Keratinocyte (primary cell): Measurements from ENCODE around the gene STARD5. TPM values are rescaled to one million over a fixed set of nuclear protein-coding genes. Genes with fewer than 3 reads are reported as not detected.

Experiments used
- DNase-seq: peaks from one replicate; pipeline ENCODE4 v3.0.0-alpha.2; 2011; ENCODE audit warnings: low read depth, missing footprints, low spot score
- FAIRE-seq: peaks from 2 replicates; lab custom pipeline; 2011; peaks lifted over from hg19 to GRCh38; lab: Jason Lieb, UNC
- H2AFZ ChIP-seq: 2 replicates; pipeline ENCODE4 v1.6.0; 2012; ENCODE audit warnings: low read length, control low read depth, inconsistent platforms; ENCODE audit not compliant: control insufficient read depth
- H3K27ac ChIP-seq: 2 replicates; pipeline ENCODE4 v1.5.1; 2011; ENCODE audit warnings: low read length; ENCODE audit not compliant: control insufficient read depth, insufficient read depth
- H3K27me3 ChIP-seq: 3 replicates; pipeline ENCODE4 v1.6.0; 2011; ENCODE audit warnings: low read length; ENCODE audit not compliant: control insufficient read depth, insufficient read depth; ENCODE audit errors: extremely low read depth
- H3K36me3 ChIP-seq, 2 experiments: 2 replicates in 1 of 2; 3 replicates in 1 of 2; pipeline ENCODE4 v1.5.1; 2011; ENCODE audit warnings: low read length in 2 of 2, mild to moderate bottlenecking in 1 of 2; ENCODE audit not compliant: control insufficient read depth in 2 of 2, insufficient read depth in 2 of 2; ENCODE audit errors: extremely low read depth in 1 of 2
- H3K4me1 ChIP-seq: 3 replicates; pipeline ENCODE4 v1.5.1; 2011; ENCODE audit warnings: low read length; ENCODE audit not compliant: control insufficient read depth, insufficient read depth; ENCODE audit errors: extremely low read depth
- H3K4me2 ChIP-seq: 3 replicates; pipeline ENCODE4 v1.6.0; 2011; ENCODE audit warnings: low read depth, low read length; ENCODE audit not compliant: control insufficient read depth, insufficient read depth; ENCODE audit errors: extremely low read depth
- H3K4me3 ChIP-seq, 3 experiments: fragments of 200-600 bp in 1 of 3; sonication (generic) in 1 of 3; 2 replicates in 2 of 3; 3 replicates in 1 of 3; pipeline ENCODE4 v1.5.1; 2011 to 2016; ENCODE audit warnings: low read length in 3 of 3, mild to moderate bottlenecking in 3 of 3, control low read depth in 2 of 3, inconsistent platforms in 1 of 3, low read depth in 1 of 3, mixed read lengths in 1 of 3, mixed run types in 1 of 3, moderate library complexity in 1 of 3; ENCODE audit not compliant: control insufficient read depth in 2 of 3, insufficient read depth in 2 of 3; ENCODE audit errors: extremely low read depth in 1 of 3
- H3K79me2 ChIP-seq: 2 replicates; pipeline ENCODE4 v1.6.0; 2012; ENCODE audit warnings: low read length; ENCODE audit not compliant: control insufficient read depth, insufficient read depth
- H3K9ac ChIP-seq: 3 replicates; pipeline ENCODE4 v1.6.0; 2011; ENCODE audit warnings: low read length; ENCODE audit not compliant: control insufficient read depth, insufficient read depth; ENCODE audit errors: extremely low read depth
- H3K9me1 ChIP-seq: 3 replicates; pipeline ENCODE4 v1.6.0; 2011; ENCODE audit warnings: low read length; ENCODE audit not compliant: control insufficient read depth, insufficient read depth; ENCODE audit errors: extremely low read depth
- H3K9me3 ChIP-seq: 2 replicates; pipeline ENCODE4 v1.5.1; 2012; ENCODE audit warnings: low read depth, low read length; ENCODE audit not compliant: control insufficient read depth
- H4K20me1 ChIP-seq: 3 replicates; pipeline ENCODE4 v1.6.0; 2011; ENCODE audit warnings: low read length; ENCODE audit not compliant: control insufficient read depth, insufficient read depth; ENCODE audit errors: extremely low read depth
- CTCF ChIP-seq, 3 experiments: IDR thresholded peaks in 1 of 3; conservative IDR thresholded peaks in 1 of 3; optimal IDR thresholded peaks in 1 of 3; 2 replicates in 2 of 3; 3 replicates in 1 of 3; pipeline versions ENCODE3 to v1.5.1; 2011; ENCODE audit warnings: low read length in 3 of 3, mild to moderate bottlenecking in 3 of 3, moderate library complexity in 2 of 3, control low read depth in 1 of 3, inconsistent platforms in 1 of 3; ENCODE audit not compliant: insufficient read depth in 2 of 3; ENCODE audit errors: extremely low read depth in 1 of 3
- EZH2 ChIP-seq: IDR thresholded peaks from one replicate; pipeline ENCODE4 v1.6.1; 2012; ENCODE audit warnings: inconsistent platforms, mild to moderate bottlenecking, low read length, moderate library complexity
- dilution Hi-C: fragments of 300-500 bp; cut with MboI; formaldehyde crosslinking; loops from one replicate; pipeline ENCODE4 v1.7.0; 2020; ENCODE audit warnings: low sequenced_read_pairs; ENCODE audit not compliant: extremely low pct_ligation_motif_present
- polyA plus RNA-seq, 5 experiments: library from polyadenylated mRNA; depleted of rRNA in 3 of 5; stranded (reverse) in 3 of 5; stranded (forward) in 1 of 5; unstranded in 1 of 5; fragments of >200 nt; gene quantifications; 1 replicate in 1 of 5; 2 replicates in 3 of 5; 3 replicates in 1 of 5; pipeline versions ENCODE4 v1.2.1 to v1.2.3, GENCODE V29; 2011 to 2012; ENCODE audit warnings: missing spikeins in 2 of 5, low read depth in 1 of 5, low replicate concordance in 1 of 5

STARD5 gene
- polyA plus RNA-seq, 1 donor (not counting 4 experiments of a cell fraction or from before 2014, with no cell fraction given) = 38.8 TPM

GRCh38 chr15:81301815-81302399, 22.0 kb downstream of the STARD5 start:
- no peaks in the 10 kb centered on the region for H4K20me1 ChIP-seq
- H3K27me3 ChIP-seq = no peaks in the 10 kb centered on the region
- H3K9ac ChIP-seq = no peak overlapping the region
- H3K9me3 ChIP-seq = no peaks in the 10 kb centered on the region
- no peak overlapping the region for H3K27ac ChIP-seq
- H3K4me3 ChIP-seq = no peak overlapping the region
- FAIRE-seq = no peak
- H3K36me3 ChIP-seq = peaks cover 0 to 1% of the 10 kb centered on the region in 2 experiments
- no peaks in the 10 kb centered on the region for H3K9me1 ChIP-seq
- no peak for TF ChIP-seq CTCF (optimal IDR thresholded peaks at IDR 0.05 in 1 of 3, IDR thresholded peaks at IDR 0.05 in 1 of 3, conservative IDR thresholded peaks at IDR 0.05 in 1 of 3; ENCODE audit: extremely low read depth in 1 of 3, insufficient read depth in 2 of 3, low read length in 3 of 3)
- TF ChIP-seq EZH2 = no peak
- H2AFZ ChIP-seq = no peak overlapping the region
- dilution Hi-C loops = no loop called here
- no peaks in the 10 kb centered on the region for H3K79me2 ChIP-seq
- H3K4me2 ChIP-seq = no peak overlapping the region
- DNase-seq = no peak
- peaks cover 29% of the 10 kb centered on the region for H3K4me1 ChIP-seq

- dilution Hi-C loops = no loop called here
- H3K27me3 ChIP-seq = no peaks in the 10 kb centered on the region
These were observed 22.6 kb downstream of the STARD5 start for GRCh38 chr15:81301385-81301784.

More at GRCh38 chr15:81301385-81301784, 22.6 kb downstream of the STARD5 start:
- Histone ChIP-seq H3K9me1 (no peaks in the 10 kb centered on the region), H3K9me3 (no peaks in the 10 kb centered on the region), H3K4me2 (no peak overlapping the region), H4K20me1 (no peaks in the 10 kb centered on the region), H3K9ac (no peak overlapping the region), H3K4me3 (no peak overlapping the region), H3K36me3 (peaks cover 0 to under 1% of the 10 kb centered on the region in 2 experiments), H3K27ac (no peak overlapping the region), H3K79me2 (no peaks in the 10 kb centered on the region), H2AFZ (no peak overlapping the region), H3K4me1 (peaks cover 32% of the 10 kb centered on the region)
- no peak for FAIRE-seq
- DNase-seq = no peak
- TF ChIP-seq EZH2 = no peak
- no peak for TF ChIP-seq CTCF (optimal IDR thresholded peaks at IDR 0.05 in 1 of 3, IDR thresholded peaks at IDR 0.05 in 1 of 3, conservative IDR thresholded peaks at IDR 0.05 in 1 of 3; ENCODE audit: extremely low read depth in 1 of 3, insufficient read depth in 2 of 3, low read length in 3 of 3)
